OCI-LY1 (cell line): Measurements from ENCODE around the gene TLL2.

ENCODE experiments used
- EZH2 ChIP-seq: fragments of 200-600 bp; sonication (generic), shearing (Covaris generic); IDR thresholded peaks from 2 replicates; pipeline ENCODE4 v1.8.0; 2017; ENCODE audit warnings: borderline replicate concordance, mixed run types, mild to moderate bottlenecking, antibody characterized with exemption, low read length, moderate library complexity, mixed read lengths
- TF ChIP-seq, protein P1 (sequence below): fragments of 200-600 bp; sonication (generic), shearing (Covaris generic); IDR thresholded peaks from 2 replicates; pipeline ENCODE4 v1.5.1; 2017; ENCODE audit warnings: mild to moderate bottlenecking, antibody characterized with exemption, low read length, moderate library complexity, mixed read lengths

DNA sequence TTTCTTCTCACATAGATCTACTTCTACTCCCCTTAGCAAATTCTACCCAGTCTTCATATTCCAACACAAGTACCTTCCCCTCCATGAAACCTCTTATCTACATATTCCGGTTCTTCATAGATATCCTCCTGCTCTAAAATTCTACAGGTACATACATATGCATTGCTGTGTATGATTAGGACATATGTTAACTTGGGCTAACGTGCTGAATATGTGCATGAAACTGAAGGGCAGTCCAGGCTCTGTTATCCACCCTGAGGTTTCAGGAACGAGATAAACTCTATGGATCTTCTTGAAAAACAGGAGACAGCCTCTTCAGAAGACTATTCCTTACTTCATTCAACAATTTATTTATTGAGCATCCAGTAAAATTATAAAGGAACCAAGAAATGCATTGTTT lies 41.6 kb upstream of the TLL2 start:
- TF ChIP-seq, protein P1, sequence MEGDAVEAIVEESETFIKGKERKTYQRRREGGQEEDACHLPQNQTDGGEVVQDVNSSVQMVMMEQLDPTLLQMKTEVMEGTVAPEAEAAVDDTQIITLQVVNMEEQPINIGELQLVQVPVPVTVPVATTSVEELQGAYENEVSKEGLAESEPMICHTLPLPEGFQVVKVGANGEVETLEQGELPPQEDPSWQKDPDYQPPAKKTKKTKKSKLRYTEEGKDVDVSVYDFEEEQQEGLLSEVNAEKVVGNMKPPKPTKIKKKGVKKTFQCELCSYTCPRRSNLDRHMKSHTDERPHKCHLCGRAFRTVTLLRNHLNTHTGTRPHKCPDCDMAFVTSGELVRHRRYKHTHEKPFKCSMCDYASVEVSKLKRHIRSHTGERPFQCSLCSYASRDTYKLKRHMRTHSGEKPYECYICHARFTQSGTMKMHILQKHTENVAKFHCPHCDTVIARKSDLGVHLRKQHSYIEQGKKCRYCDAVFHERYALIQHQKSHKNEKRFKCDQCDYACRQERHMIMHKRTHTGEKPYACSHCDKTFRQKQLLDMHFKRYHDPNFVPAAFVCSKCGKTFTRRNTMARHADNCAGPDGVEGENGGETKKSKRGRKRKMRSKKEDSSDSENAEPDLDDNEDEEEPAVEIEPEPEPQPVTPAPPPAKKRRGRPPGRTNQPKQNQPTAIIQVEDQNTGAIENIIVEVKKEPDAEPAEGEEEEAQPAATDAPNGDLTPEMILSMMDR: no peak
- no peak for TF ChIP-seq EZH2
